A549 (cell line): ENCODE data around the gene KIRREL1. TPM values are rescaled to one million over a fixed set of nuclear protein-coding genes. Genes with fewer than 3 reads are reported as not detected.

Source experiments
- BHLHE40 ChIP-seq: IDR thresholded peaks from 2 replicates; pipeline ENCODE4 v1.6.1; 2012; ENCODE audit warnings: low read depth, low read length, inconsistent platforms
- CBX2 ChIP-seq: fragments of 200-600 bp; sonication (generic); IDR thresholded peaks from 2 replicates; pipeline ENCODE4 v1.6.1; 2016; ENCODE audit warnings: low read depth, mild to moderate bottlenecking, borderline replicate concordance
- CBX8 ChIP-seq: fragments of 200-600 bp; sonication (generic); IDR thresholded peaks from 2 replicates; pipeline ENCODE4 v1.6.1; 2016
- CEBPB ChIP-seq, 2 experiments: fragments of >200 bp in 1 of 2; sonication (Bioruptor Twin) in 1 of 2; formaldehyde crosslinking in 1 of 2; IDR thresholded peaks; 2 replicates each; pipeline ENCODE4 v1.6.1; 2012 to 2016
- CHD2 ChIP-seq: fragments of 150-350 bp; IDR thresholded peaks from 2 replicates; pipeline ENCODE4 v1.6.1; 2014; ENCODE audit warnings: low read length; ENCODE audit not compliant: partially characterized antibody
- EHF ChIP-seq: fragments of 250-450 bp; sonication (Bioruptor Pico); IDR thresholded peaks from 2 replicates; pipeline ENCODE4 v1.5.0; 2020; ENCODE audit warnings: mild to moderate bottlenecking
- EHMT2 ChIP-seq: fragments of 200-600 bp; sonication (generic); IDR thresholded peaks from 2 replicates; pipeline ENCODE4 v1.6.1; 2016; ENCODE audit warnings: antibody characterized with exemption, low read depth, mild to moderate bottlenecking, moderate library complexity
- EP300 ChIP-seq, 2 experiments: fragments of >200 bp; sonication (Bioruptor Twin); formaldehyde crosslinking; IDR thresholded peaks; 2 replicates in 1 of 2; 3 replicates in 1 of 2; pipeline ENCODE4 v1.6.1; 2016 to 2017
- ESRRA ChIP-seq: fragments of 150-350 bp; IDR thresholded peaks from 2 replicates; pipeline ENCODE4 v1.6.1; 2014; ENCODE audit warnings: mild to moderate bottlenecking, low read length, borderline replicate concordance
- FOSB ChIP-seq: fragments of 250-450 bp; sonication (Bioruptor Pico); IDR thresholded peaks from 2 replicates; pipeline ENCODE4 v1.5.0; 2020; ENCODE audit warnings: mild to moderate bottlenecking, moderate library complexity
- FOSL2 ChIP-seq, 2 experiments: fragments of 450-650 bp in 1 of 2; fragments of >200 bp in 1 of 2; sonication (Bioruptor Twin) in 1 of 2; formaldehyde crosslinking; IDR thresholded peaks; 2 replicates each; pipeline versions ENCODE4 v1.5.0 to v1.6.1; 2016 to 2020; ENCODE audit warnings: mild to moderate bottlenecking in 1 of 2, moderate library complexity in 1 of 2
- GATA3 ChIP-seq: IDR thresholded peaks from 2 replicates; pipeline ENCODE4 v1.6.1; 2012; ENCODE audit warnings: borderline replicate concordance
- HEYL ChIP-seq: fragments of 250-450 bp; sonication (Bioruptor Pico); IDR thresholded peaks from 2 replicates; pipeline ENCODE4 v1.8.0; 2021; ENCODE audit warnings: mild to moderate bottlenecking, moderate library complexity
- HOXA7 ChIP-seq: fragments of 250-450 bp; sonication (Bioruptor Pico); IDR thresholded peaks from 2 replicates; pipeline ENCODE4 v1.5.0; 2020; ENCODE audit warnings: mild to moderate bottlenecking, moderate library complexity
- HOXB5 ChIP-seq: fragments of 250-450 bp; sonication (Bioruptor Pico); IDR thresholded peaks from 2 replicates; pipeline ENCODE4 v1.5.0; 2020; ENCODE audit warnings: mild to moderate bottlenecking, moderate library complexity
- JUN ChIP-seq, 2 experiments: fragments of >200 bp; sonication (Bioruptor Twin); formaldehyde crosslinking; IDR thresholded peaks; 2 replicates in 1 of 2; 3 replicates in 1 of 2; pipeline ENCODE4 v1.6.1; 2016 to 2017
- MYC ChIP-seq: IDR thresholded peaks from 2 replicates; pipeline ENCODE4 v1.6.1; 2012; ENCODE audit warnings: mild to moderate bottlenecking, inconsistent platforms, low read length, improper control_type of control experiment, borderline replicate concordance
- NFE2L2 ChIP-seq: fragments of 150-350 bp; conservative IDR thresholded peaks from 2 replicates; pipeline ENCODE4 v1.6.1; 2014; ENCODE audit warnings: low read length
- NR3C1 ChIP-seq: fragments of >200 bp; sonication (Bioruptor Twin); formaldehyde crosslinking; IDR thresholded peaks from 3 replicates; pipeline ENCODE4 v1.6.1; 2017
- PHF8 ChIP-seq: fragments of 200-600 bp; sonication (generic); IDR thresholded peaks from 2 replicates; pipeline ENCODE4 v1.6.1; 2016; ENCODE audit warnings: low read depth, mild to moderate bottlenecking, antibody characterized with exemption, moderate library complexity, borderline replicate concordance
- RAD21 ChIP-seq, 2 experiments: fragments of >200 bp in 1 of 2; sonication (Bioruptor Twin) in 1 of 2; formaldehyde crosslinking in 1 of 2; IDR thresholded peaks in 1 of 2; conservative IDR thresholded peaks in 1 of 2; 2 replicates in 1 of 2; 3 replicates in 1 of 2; pipeline ENCODE4 v1.6.1; 2012 to 2018; ENCODE audit warnings: inconsistent platforms in 1 of 2
- SMC3 ChIP-seq: fragments of >200 bp; sonication (Bioruptor Twin); formaldehyde crosslinking; IDR thresholded peaks from 3 replicates; pipeline ENCODE4 v1.6.1; 2018; ENCODE audit warnings: inconsistent platforms
- ZC3H11A ChIP-seq: fragments of 450-650 bp; IDR thresholded peaks from 2 replicates; pipeline ENCODE4 v1.6.1; 2014; ENCODE audit warnings: antibody characterized with exemption, mild to moderate bottlenecking
- ZNF302 ChIP-seq: fragments of 250-450 bp; sonication (Bioruptor Pico); IDR thresholded peaks from 2 replicates; pipeline ENCODE4 v1.9.0; 2021; ENCODE audit warnings: inconsistent platforms, mild to moderate bottlenecking, moderate library complexity
- ZSCAN20 ChIP-seq: fragments of 250-450 bp; sonication (Bioruptor Pico); IDR thresholded peaks from 2 replicates; pipeline ENCODE4 v1.8.0; 2022; ENCODE audit warnings: mild to moderate bottlenecking, moderate library complexity
- polyA plus RNA-seq, 4 experiments: library from polyadenylated mRNA; depleted of rRNA in 3 of 4; stranded (reverse); fragments of >200 nt; fragmentation: RNase III in 1 of 4; extraction: RNeasy Plus Mini Kit Qiagen cat#74134 plus additional on column Dnase treatment in 1 of 4; gene quantifications; 2 replicates in 3 of 4; 3 replicates in 1 of 4; pipeline ENCODE4 v1.2.3, GENCODE V29; 2011 to 2017
- TF ChIP-seq, protein P1 (sequence below): fragments of >200 bp; sonication (Bioruptor Twin); formaldehyde crosslinking; IDR thresholded peaks from 3 replicates; pipeline ENCODE4 v1.5.1; 2016
- TF ChIP-seq, protein P2 (sequence below): fragments of 250-450 bp; sonication (Bioruptor Pico); IDR thresholded peaks from 2 replicates; pipeline ENCODE4 v1.5.0; 2021; ENCODE audit warnings: mild to moderate bottlenecking, moderate library complexity, borderline replicate concordance
- TF ChIP-seq, protein P3 (sequence below): fragments of >200 bp; sonication (Bioruptor Twin); formaldehyde crosslinking; IDR thresholded peaks from 3 replicates; pipeline ENCODE4 v1.6.1; 2016
- TF ChIP-seq, protein P4 (sequence below): fragments of 150-350 bp; IDR thresholded peaks from 2 replicates; pipeline ENCODE4 v1.6.1; 2014; ENCODE audit warnings: low read depth, mild to moderate bottlenecking, low read length
- TF ChIP-seq, protein P5 (sequence below): fragments of 250-450 bp; sonication (Bioruptor Pico); IDR thresholded peaks from 2 replicates; pipeline ENCODE4 v1.5.0; 2020; ENCODE audit warnings: low read depth, mild to moderate bottlenecking, moderate library complexity
- TF ChIP-seq, protein P6 (sequence below): IDR thresholded peaks from 2 replicates; pipeline ENCODE4 v1.6.1; 2012

KIRREL1 gene
- polyA plus RNA-seq, 2 of the 4 experiments (the other 2 are of a cell fraction): 18.7 to 41.3 TPM

DNA sequence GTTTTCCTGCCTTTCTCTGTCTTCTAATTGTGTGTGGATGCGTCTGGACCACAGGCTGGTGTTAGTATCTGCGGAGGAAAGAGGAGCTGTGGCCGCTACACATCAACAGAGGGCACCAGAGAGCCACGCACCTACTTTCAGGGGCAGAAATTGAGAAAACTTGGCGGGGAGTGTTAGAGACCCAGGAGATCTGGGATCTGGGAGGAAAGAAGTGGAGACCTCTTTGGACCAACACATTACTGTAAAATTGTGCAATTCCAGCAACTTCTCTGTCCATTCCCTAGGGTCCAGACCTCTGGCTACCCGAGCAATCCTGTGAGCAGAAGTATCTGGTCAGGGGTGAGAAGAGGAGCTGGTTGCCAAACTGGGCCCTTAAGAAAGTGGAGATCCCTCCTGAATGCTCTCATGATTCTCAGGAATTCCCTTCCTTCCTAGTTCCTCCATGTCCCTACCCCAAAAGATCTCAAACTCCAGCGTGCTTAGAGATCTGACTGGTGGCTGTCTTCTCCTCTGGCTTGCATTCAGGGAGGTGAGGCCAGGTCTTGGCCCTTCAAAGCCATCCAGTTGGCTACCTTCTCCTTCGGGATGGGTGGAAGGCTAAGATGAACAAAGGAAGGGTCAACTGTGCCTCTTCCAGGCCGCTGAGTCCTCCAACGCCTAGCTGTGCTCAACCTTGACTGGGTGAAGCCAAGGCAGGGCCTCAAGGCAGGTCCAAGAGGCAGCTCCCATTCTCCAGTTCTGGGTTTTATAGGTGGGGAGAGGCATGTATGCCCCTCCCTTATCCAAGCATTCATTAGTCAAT, 1.2 kb upstream of the KIRREL1 start (continued):
- TF ChIP-seq, protein P1, sequence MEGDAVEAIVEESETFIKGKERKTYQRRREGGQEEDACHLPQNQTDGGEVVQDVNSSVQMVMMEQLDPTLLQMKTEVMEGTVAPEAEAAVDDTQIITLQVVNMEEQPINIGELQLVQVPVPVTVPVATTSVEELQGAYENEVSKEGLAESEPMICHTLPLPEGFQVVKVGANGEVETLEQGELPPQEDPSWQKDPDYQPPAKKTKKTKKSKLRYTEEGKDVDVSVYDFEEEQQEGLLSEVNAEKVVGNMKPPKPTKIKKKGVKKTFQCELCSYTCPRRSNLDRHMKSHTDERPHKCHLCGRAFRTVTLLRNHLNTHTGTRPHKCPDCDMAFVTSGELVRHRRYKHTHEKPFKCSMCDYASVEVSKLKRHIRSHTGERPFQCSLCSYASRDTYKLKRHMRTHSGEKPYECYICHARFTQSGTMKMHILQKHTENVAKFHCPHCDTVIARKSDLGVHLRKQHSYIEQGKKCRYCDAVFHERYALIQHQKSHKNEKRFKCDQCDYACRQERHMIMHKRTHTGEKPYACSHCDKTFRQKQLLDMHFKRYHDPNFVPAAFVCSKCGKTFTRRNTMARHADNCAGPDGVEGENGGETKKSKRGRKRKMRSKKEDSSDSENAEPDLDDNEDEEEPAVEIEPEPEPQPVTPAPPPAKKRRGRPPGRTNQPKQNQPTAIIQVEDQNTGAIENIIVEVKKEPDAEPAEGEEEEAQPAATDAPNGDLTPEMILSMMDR: peak; percentile 97
- TF ChIP-seq RAD21 (conservative IDR thresholded peaks at IDR 0.05 in 1 of 2, IDR thresholded peaks at IDR 0.05 in 1 of 2) (peak; percentile 98 to 100), ZSCAN20 (no peak), HOXB5 (CRISPR knock-in tag) (no peak), GATA3 (no peak), EHF (no peak), PHF8 (no peak), HEYL (CRISPR knock-in tag) (no peak), HOXA7 (CRISPR knock-in tag) (no peak), FOSB (CRISPR knock-in tag) (no peak), BHLHE40 (no peak), SMC3 (peak; percentile 99), MYC (no peak), EHMT2 (no peak), CBX8 (no peak), EP300 (IDR thresholded peaks at IDR 0.05) (no peak), FOSL2 (IDR thresholded peaks at IDR 0.05) (no peak), FOSL2 (CRISPR knock-in tag; IDR thresholded peaks at IDR 0.05) (no peak), JUN (IDR thresholded peaks at IDR 0.05) (no peak), CEBPB (IDR thresholded peaks at IDR 0.05) (no peak), CHD2 (no peak), NFE2L2 (no peak), CBX2 (no peak), ZC3H11A (no peak), ESRRA (no peak), NR3C1 (no peak), ZNF302 (CRISPR knock-in tag) (no peak)
- TF ChIP-seq, protein P2, sequence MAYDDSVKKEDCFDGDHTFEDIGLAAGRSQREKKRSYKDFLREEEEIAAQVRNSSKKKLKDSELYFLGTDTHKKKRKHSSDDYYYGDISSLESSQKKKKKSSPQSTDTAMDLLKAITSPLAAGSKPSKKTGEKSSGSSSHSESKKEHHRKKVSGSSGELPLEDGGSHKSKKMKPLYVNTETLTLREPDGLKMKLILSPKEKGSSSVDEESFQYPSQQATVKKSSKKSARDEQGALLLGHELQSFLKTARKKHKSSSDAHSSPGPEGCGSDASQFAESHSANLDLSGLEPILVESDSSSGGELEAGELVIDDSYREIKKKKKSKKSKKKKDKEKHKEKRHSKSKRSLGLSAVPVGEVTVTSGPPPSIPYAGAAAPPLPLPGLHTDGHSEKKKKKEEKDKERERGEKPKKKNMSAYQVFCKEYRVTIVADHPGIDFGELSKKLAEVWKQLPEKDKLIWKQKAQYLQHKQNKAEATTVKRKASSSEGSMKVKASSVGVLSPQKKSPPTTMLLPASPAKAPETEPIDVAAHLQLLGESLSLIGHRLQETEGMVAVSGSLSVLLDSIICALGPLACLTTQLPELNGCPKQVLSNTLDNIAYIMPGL (CRISPR knock-in tag): no peak
- TF ChIP-seq, protein P3, sequence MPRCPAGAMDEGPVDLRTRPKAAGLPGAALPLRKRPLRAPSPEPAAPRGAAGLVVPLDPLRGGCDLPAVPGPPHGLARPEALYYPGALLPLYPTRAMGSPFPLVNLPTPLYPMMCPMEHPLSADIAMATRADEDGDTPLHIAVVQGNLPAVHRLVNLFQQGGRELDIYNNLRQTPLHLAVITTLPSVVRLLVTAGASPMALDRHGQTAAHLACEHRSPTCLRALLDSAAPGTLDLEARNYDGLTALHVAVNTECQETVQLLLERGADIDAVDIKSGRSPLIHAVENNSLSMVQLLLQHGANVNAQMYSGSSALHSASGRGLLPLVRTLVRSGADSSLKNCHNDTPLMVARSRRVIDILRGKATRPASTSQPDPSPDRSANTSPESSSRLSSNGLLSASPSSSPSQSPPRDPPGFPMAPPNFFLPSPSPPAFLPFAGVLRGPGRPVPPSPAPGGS: no peak
- TF ChIP-seq, protein P4, sequence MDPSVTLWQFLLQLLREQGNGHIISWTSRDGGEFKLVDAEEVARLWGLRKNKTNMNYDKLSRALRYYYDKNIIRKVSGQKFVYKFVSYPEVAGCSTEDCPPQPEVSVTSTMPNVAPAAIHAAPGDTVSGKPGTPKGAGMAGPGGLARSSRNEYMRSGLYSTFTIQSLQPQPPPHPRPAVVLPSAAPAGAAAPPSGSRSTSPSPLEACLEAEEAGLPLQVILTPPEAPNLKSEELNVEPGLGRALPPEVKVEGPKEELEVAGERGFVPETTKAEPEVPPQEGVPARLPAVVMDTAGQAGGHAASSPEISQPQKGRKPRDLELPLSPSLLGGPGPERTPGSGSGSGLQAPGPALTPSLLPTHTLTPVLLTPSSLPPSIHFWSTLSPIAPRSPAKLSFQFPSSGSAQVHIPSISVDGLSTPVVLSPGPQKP: no peak
- TF ChIP-seq, protein P5, sequence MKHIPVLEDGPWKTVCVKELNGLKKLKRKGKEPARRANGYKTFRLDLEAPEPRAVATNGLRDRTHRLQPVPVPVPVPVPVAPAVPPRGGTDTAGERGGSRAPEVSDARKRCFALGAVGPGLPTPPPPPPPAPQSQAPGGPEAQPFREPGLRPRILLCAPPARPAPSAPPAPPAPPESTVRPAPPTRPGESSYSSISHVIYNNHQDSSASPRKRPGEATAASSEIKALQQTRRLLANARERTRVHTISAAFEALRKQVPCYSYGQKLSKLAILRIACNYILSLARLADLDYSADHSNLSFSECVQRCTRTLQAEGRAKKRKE (CRISPR knock-in tag): no peak
- TF ChIP-seq, protein P6, sequence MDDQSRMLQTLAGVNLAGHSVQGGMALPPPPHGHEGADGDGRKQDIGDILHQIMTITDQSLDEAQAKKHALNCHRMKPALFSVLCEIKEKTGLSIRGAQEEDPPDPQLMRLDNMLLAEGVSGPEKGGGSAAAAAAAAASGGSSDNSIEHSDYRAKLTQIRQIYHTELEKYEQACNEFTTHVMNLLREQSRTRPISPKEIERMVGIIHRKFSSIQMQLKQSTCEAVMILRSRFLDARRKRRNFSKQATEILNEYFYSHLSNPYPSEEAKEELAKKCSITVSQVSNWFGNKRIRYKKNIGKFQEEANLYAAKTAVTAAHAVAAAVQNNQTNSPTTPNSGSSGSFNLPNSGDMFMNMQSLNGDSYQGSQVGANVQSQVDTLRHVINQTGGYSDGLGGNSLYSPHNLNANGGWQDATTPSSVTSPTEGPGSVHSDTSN: no peak
